IMR-90 (cell line): ENCODE measurements around the gene FFAR3. TPM values are rescaled to one million over a fixed set of nuclear protein-coding genes. Genes with fewer than 3 reads are reported as not detected.

ENCODE experiments used
- ATAC-seq: fragments of 200-7000 bp; cut with Tn5 transposase; 2 replicates; pipeline ENCODE4 v1.9.1; 2020; ENCODE audit warnings: low read depth, mild to moderate bottlenecking, moderate library complexity
- BruUV-seq: library from RNA; stranded (reverse); fragments of 400-500 nt; replicated peaks from 2 replicates; lab custom pipeline; 2021; lab: Mats Ljungman, UMichigan
- CTCF ChIA-PET: fragments of 300-600 bp; formaldehyde crosslinking; extraction: SDS; loops from one replicate; lab custom pipeline; 2021; ENCODE audit warnings: antibody characterized with exemption; lab: Yijun Ruan, JAX
- POLR2A ChIA-PET: fragments of 300-600 bp; sonication (Branson Sonifier 250); formaldehyde crosslinking; loops from one replicate; lab custom pipeline; 2022; ENCODE audit warnings: antibody characterized with exemption; ENCODE audit not compliant: unreplicated experiment; lab: Charles Lee
- DNase-seq: peaks from one replicate; pipeline ENCODE4 v3.0.0; 2013
- H2AFZ ChIP-seq: replicated peaks from 2 replicates; pipeline ENCODE3; 2013; ENCODE audit warnings: low read length, mild to moderate bottlenecking; ENCODE audit not compliant: poor library complexity
- H2AK5ac ChIP-seq: 2 replicates; pipeline ENCODE4 v1.6.1; 2013; ENCODE audit warnings: low read depth, low read length, inconsistent platforms
- H2AK9ac ChIP-seq: replicated peaks from 2 replicates; pipeline ENCODE3; 2013; ENCODE audit warnings: mild to moderate bottlenecking, low read depth, low read length, moderate library complexity; ENCODE audit not compliant: poor library complexity
- H2BK120ac ChIP-seq: 2 replicates; pipeline ENCODE4 v1.6.1; 2013; ENCODE audit warnings: low read depth, low read length, inconsistent platforms
- H2BK15ac ChIP-seq: 3 replicates; pipeline ENCODE4 v1.6.1; 2013; ENCODE audit warnings: low read depth, low read length, inconsistent platforms
- H2BK20ac ChIP-seq: 2 replicates; pipeline ENCODE4 v1.6.1; 2013; ENCODE audit warnings: low read depth, mild to moderate bottlenecking, inconsistent platforms, low read length, moderate library complexity
- H2BK5ac ChIP-seq: 2 replicates; pipeline ENCODE4 v1.6.1; 2013; ENCODE audit warnings: mild to moderate bottlenecking, low read depth, low read length, inconsistent platforms; ENCODE audit not compliant: poor library complexity, severe bottlenecking
- H3K14ac ChIP-seq: replicated peaks from 2 replicates; pipeline ENCODE4 v1.6.1; 2013; ENCODE audit warnings: low read depth, low read length, inconsistent platforms
- H3K18ac ChIP-seq: 2 replicates; pipeline ENCODE4 v1.6.1; 2013; ENCODE audit warnings: low read depth, low read length, control low read depth
- H3K23ac ChIP-seq: 2 replicates; pipeline ENCODE4 v1.6.1; 2013; ENCODE audit warnings: low read depth, low read length, inconsistent platforms
- H3K27ac ChIP-seq: 2 replicates; pipeline ENCODE4 v1.5.1; 2013; ENCODE audit warnings: mild to moderate bottlenecking, control low read depth, low read length; ENCODE audit not compliant: insufficient read depth
- H3K27me3 ChIP-seq: 2 replicates; pipeline ENCODE4 v1.6.1; 2013; ENCODE audit warnings: low read length; ENCODE audit not compliant: control insufficient read depth, insufficient read depth
- H3K36me3 ChIP-seq: 2 replicates; pipeline ENCODE4 v1.6.1; 2013; ENCODE audit warnings: low read length, mixed read lengths; ENCODE audit not compliant: control insufficient read depth, insufficient read depth
- H3K4ac ChIP-seq: 2 replicates; pipeline ENCODE4 v1.6.1; 2013; ENCODE audit warnings: low read depth, low read length, inconsistent platforms
- H3K4me1 ChIP-seq: 2 replicates; pipeline ENCODE4 v1.6.1; 2013; ENCODE audit warnings: low read length, mixed read lengths; ENCODE audit not compliant: control insufficient read depth, insufficient read depth
- H3K4me2 ChIP-seq: 2 replicates; pipeline ENCODE4 v1.6.1; 2013; ENCODE audit warnings: low read depth, mild to moderate bottlenecking, control low read depth, low read length, moderate library complexity
- H3K4me3 ChIP-seq: 2 replicates; pipeline ENCODE4 v1.5.1; 2013; ENCODE audit warnings: low read depth, mild to moderate bottlenecking, control low read depth, low read length, moderate library complexity; ENCODE audit not compliant: insufficient read depth
- H3K56ac ChIP-seq: 2 replicates; pipeline ENCODE4 v1.6.1; 2013; ENCODE audit warnings: low read length, inconsistent platforms; ENCODE audit not compliant: insufficient read depth; ENCODE audit errors: extremely low read depth
- H3K79me1 ChIP-seq, 2 experiments: 2 replicates each; pipeline ENCODE4 v1.6.1; 2013; ENCODE audit warnings: low read length in 2 of 2, inconsistent platforms in 1 of 2, low read depth in 1 of 2
- H3K9ac ChIP-seq: 2 replicates; pipeline ENCODE4 v1.6.1; 2013; ENCODE audit warnings: low read depth, low read length, control low read depth
- H3K9me1 ChIP-seq: 2 replicates; pipeline ENCODE4 v1.6.1; 2013; ENCODE audit warnings: low read length, inconsistent platforms; ENCODE audit not compliant: insufficient read depth
- H3K9me3 ChIP-seq: 2 replicates; pipeline ENCODE4 v1.6.1; 2013; ENCODE audit warnings: low read length; ENCODE audit not compliant: control insufficient read depth, insufficient read depth
- H4K20me1 ChIP-seq: 2 replicates; pipeline ENCODE4 v1.6.1; 2013; ENCODE audit warnings: low read length, inconsistent platforms; ENCODE audit not compliant: insufficient read depth
- H4K5ac ChIP-seq: 2 replicates; pipeline ENCODE4 v1.6.1; 2013; ENCODE audit warnings: mild to moderate bottlenecking, low read depth, low read length, control low read depth
- H4K8ac ChIP-seq, 2 experiments: 2 replicates each; pipeline ENCODE4 v1.6.1; 2013; ENCODE audit warnings: low read depth in 2 of 2, low read length in 2 of 2, control low read depth in 1 of 2, inconsistent platforms in 1 of 2
- H4K91ac ChIP-seq: 2 replicates; pipeline ENCODE4 v1.6.1; 2013; ENCODE audit warnings: low read depth, low read length, inconsistent platforms; ENCODE audit not compliant: insufficient read depth
- BHLHE40 ChIP-seq: fragments of 150-350 bp; IDR thresholded peaks from 2 replicates; pipeline ENCODE4 v1.6.1; 2016; ENCODE audit warnings: mild to moderate bottlenecking, low read depth, low read length
- CEBPB ChIP-seq: IDR thresholded peaks from 2 replicates; pipeline ENCODE4 v1.6.1; 2012; ENCODE audit warnings: low read depth, low read length, improper control_type of control experiment
- CHD1 ChIP-seq: IDR thresholded peaks from 2 replicates; pipeline ENCODE4 v1.6.1; 2012; ENCODE audit warnings: low read depth, low read length, improper control_type of control experiment
- CTCF ChIP-seq: conservative IDR thresholded peaks from 2 replicates; pipeline ENCODE4 v1.5.1; 2012; ENCODE audit warnings: mild to moderate bottlenecking, low read depth, low read length, improper control_type of control experiment
- ELK1 ChIP-seq: fragments of 150-350 bp; IDR thresholded peaks from 2 replicates; pipeline ENCODE4 v1.6.1; 2016; ENCODE audit warnings: low read depth, mild to moderate bottlenecking, low read length, moderate library complexity, borderline replicate concordance
- FOS ChIP-seq: fragments of 150-350 bp; IDR thresholded peaks from 2 replicates; pipeline ENCODE4 v1.6.1; 2016; ENCODE audit warnings: low read depth, low read length
- MAFK ChIP-seq: IDR thresholded peaks from 2 replicates; pipeline ENCODE4 v1.6.1; 2012; ENCODE audit warnings: low read depth, low read length, improper control_type of control experiment
- MAZ ChIP-seq: IDR thresholded peaks from 2 replicates; pipeline ENCODE4 v1.6.1; 2012; ENCODE audit warnings: low read depth, mild to moderate bottlenecking, low read length, improper control_type of control experiment, moderate library complexity, borderline replicate concordance
- MXI1 ChIP-seq: IDR thresholded peaks from 2 replicates; pipeline ENCODE4 v1.6.1; 2012; ENCODE audit warnings: low read depth, mild to moderate bottlenecking, low read length, moderate library complexity, borderline replicate concordance
- NFE2L2 ChIP-seq: fragments of 150-350 bp; IDR thresholded peaks from 2 replicates; pipeline ENCODE4 v1.6.1; 2016; ENCODE audit warnings: low read depth, mild to moderate bottlenecking, low read length
- POLR2A ChIP-seq: IDR thresholded peaks from 2 replicates; pipeline ENCODE4 v1.6.1; 2012; ENCODE audit warnings: mild to moderate bottlenecking, low read depth, low read length
- RAD21 ChIP-seq: IDR thresholded peaks from 2 replicates; pipeline ENCODE4 v1.6.1; 2012; ENCODE audit warnings: low read length, improper control_type of control experiment
- RCOR1 ChIP-seq: IDR thresholded peaks from 2 replicates; pipeline ENCODE4 v1.6.1; 2012; ENCODE audit warnings: mild to moderate bottlenecking, low read length, improper control_type of control experiment; ENCODE audit not compliant: insufficient replicate concordance
- RFX5 ChIP-seq: IDR thresholded peaks from 2 replicates; pipeline ENCODE4 v1.8.0; 2012; ENCODE audit warnings: low read depth, mild to moderate bottlenecking, low read length, moderate library complexity
- SMC3 ChIP-seq: fragments of 150-350 bp; IDR thresholded peaks from 2 replicates; pipeline ENCODE4 v1.6.1; 2016; ENCODE audit warnings: low read depth, mild to moderate bottlenecking, antibody characterized with exemption, low read length, moderate library complexity
- USF2 ChIP-seq: fragments of 150-350 bp; IDR thresholded peaks from 2 replicates; pipeline ENCODE4 v1.6.1; 2017; ENCODE audit warnings: mild to moderate bottlenecking, antibody characterized with exemption, low read length, low read depth
- WGBS, 2 experiments: methylation state at CpG; one replicate each; pipeline versions ENCODE4 v1.1.5 to v1.1.7; 2013; ENCODE audit warnings: missing lambda C conversion rate in 2 of 2; ENCODE audit not compliant: insufficient read length in 1 of 2; ENCODE audit errors: extremely low coverage in 2 of 2; 5-methylcytosine and 5-hydroxymethylcytosine counted together
- dilution Hi-C: fragments of 300-500 bp; cut with HindIII; formaldehyde crosslinking; loops from one replicate; pipeline ENCODE4 v1.14.3; 2018; ENCODE audit warnings: low sequenced_read_pairs; ENCODE audit not compliant: unreplicated experiment
- in situ Hi-C: fragments of 300-500 bp; cut with MboI; formaldehyde crosslinking; loops from 3 replicates; pipeline ENCODE4 v1.14.3; 2019; ENCODE audit warnings: low sequenced_read_pairs, inconsistent platforms, mixed read lengths
- intact Hi-C: fragments of 100-400 bp; cut with micrococcal nuclease; formaldehyde crosslinking; loops from 2 replicates; pipeline ENCODE4 v1.10.0; 2022
- polyA plus RNA-seq, 3 experiments: library from polyadenylated mRNA; depleted of rRNA; stranded (reverse); fragments of >200 nt; gene quantifications; 2 replicates each; pipeline ENCODE4 v1.2.3, GENCODE V29; 2012; ENCODE audit warnings: low replicate concordance in 1 of 3
- total RNA-seq: library from RNA; depleted of rRNA; stranded (reverse); fragments of >200 nt; gene quantifications from 2 replicates; pipeline ENCODE4 v1.2.3, GENCODE V29; 2012

Gene FFAR3
- total and polyA plus RNA-seq, 2 of the 4 experiments (the other 2 are of a cell fraction): not detected

GRCh38 chr19:35331551-35332214 lies 26.6 kb upstream of the FFAR3 start:
- Histone ChIP-seq H2BK120ac (no peak overlapping the region), H3K9me3 (no peaks in the 10 kb centered on the region), H2AK5ac (no peak overlapping the region), H2BK20ac (no peak overlapping the region), H3K27me3 (peaks cover 12% of the 10 kb centered on the region; the same call in 1 of the 2 replicates), H3K4ac (no peak overlapping the region), H4K8ac (no peak overlapping the region), H2BK15ac (no peak overlapping the region), H3K4me2 (no peak overlapping the region), H3K9me1 (no peaks in the 10 kb centered on the region), H4K20me1 (no peaks in the 10 kb centered on the region), H3K4me1 (no peaks in the 10 kb centered on the region), H2AK9ac (no peak overlapping the region), H4K5ac (no peak overlapping the region), H3K56ac (no peak overlapping the region), H2BK5ac (no peak overlapping the region), H3K79me1 (no peaks in the 10 kb centered on the region), H3K18ac (no peak overlapping the region), H3K9ac (no peak overlapping the region), H3K23ac (no peak overlapping the region), H2AFZ (no peak overlapping the region), H3K4me3 (no peak overlapping the region), H4K91ac (no peak overlapping the region), H3K27ac (no peak overlapping the region), H3K36me3 (no peaks in the 10 kb centered on the region), H3K14ac (no peak overlapping the region)
- TF ChIP-seq POLR2A (no peak), MXI1 (no peak), CEBPB (no peak), SMC3 (no peak), RAD21 (no peak), CTCF (no peak), ELK1 (no peak), RFX5 (no peak), RCOR1 (no peak), NFE2L2 (no peak), USF2 (no peak), MAZ (no peak), BHLHE40 (no peak), MAFK (no peak), CHD1 (no peak), FOS (no peak)
- ChIA-PET CTCF (interaction anchor here (1.6 kb wide), 1 partner anchor 22 kb away, joined by 7 read pairs; no protein-coding TSS in a partner anchor), POLR2A (no interaction called here)
- intact Hi-C loops: no loop called here
- ATAC-seq: no peak
- no CpG with 5 or more reads among the region's 14 CpGs for WGBS, 2 experiments
- in situ Hi-C loops: loop anchor here (25.0 kb wide), 1 partner anchor 256 kb away; the partner anchor contains the start of gene PMIS2
- DNase-seq: no peak
- BruUV-seq: no TSS peak
- dilution Hi-C loops: no loop called here
